GM12878 (cell line): ENCODE measurements around the gene COPB1. TPM values are rescaled to one million over a fixed set of nuclear protein-coding genes. Genes with fewer than 3 reads are reported as not detected.

Experiments
- ATAC-seq: fragments of 200-7000 bp; cut with Tn5 transposase; 3 replicates; pipeline ENCODE4 v1.9.1; 2020; ENCODE audit warnings: mild to moderate bottlenecking, moderate library complexity
- BruUV-seq: library from RNA; stranded (reverse); fragments of 400-500 nt; replicated peaks from 2 replicates; lab custom pipeline; 2021; lab: Mats Ljungman, UMichigan
- CTCF ChIA-PET: fragments of 300-600 bp; sonication (Branson Sonifier 250); formaldehyde crosslinking; extraction: SDS; loops from one replicate; lab custom pipeline; 2021; ENCODE audit warnings: inconsistent platforms; lab: Yijun Ruan, JAX
- POLR2A ChIA-PET: fragments of 350-600 bp; formaldehyde crosslinking; extraction: SDS; loops from one replicate; lab custom pipeline; 2021; ENCODE audit warnings: inconsistent platforms; lab: Charles Lee
- RAD21 ChIA-PET: fragments of 300-600 bp; sonication (Branson Sonifier 250); formaldehyde crosslinking; loops from one replicate; lab custom pipeline; 2023; ENCODE audit warnings: antibody characterized with exemption; ENCODE audit not compliant: unreplicated experiment; lab: Charles Lee
- SMC1A ChIA-PET: fragments of 300-600 bp; sonication (Branson Sonifier 250); formaldehyde crosslinking; loops from one replicate; lab custom pipeline; 2023; ENCODE audit not compliant: unreplicated experiment, uncharacterized antibody; lab: Charles Lee
- DNase-seq: peaks from one replicate; pipeline ENCODE4 v3.0.0-alpha.2; 2011; ENCODE audit warnings: low read depth, low spot score
- FAIRE-seq: peaks from 3 replicates; lab custom pipeline; 2011; peaks lifted over from hg19 to GRCh38; lab: Jason Lieb, UNC
- H2AFZ ChIP-seq: 2 replicates; pipeline ENCODE4 v1.6.0; 2011; ENCODE audit warnings: low read depth, low read length, control low read depth; ENCODE audit not compliant: control insufficient read depth
- H3K27ac ChIP-seq: 2 replicates; pipeline ENCODE4 v1.5.1; 2011; ENCODE audit warnings: control low read depth; ENCODE audit not compliant: control insufficient read depth, insufficient read depth
- H3K27me3 ChIP-seq, 2 experiments: replicated peaks in 1 of 2; 2 replicates each; pipeline versions ENCODE4 v1.6.0 to v1.6.1; 2011; ENCODE audit warnings: low read length in 1 of 2; ENCODE audit not compliant: control insufficient read depth in 2 of 2, insufficient read depth in 2 of 2
- H3K36me3 ChIP-seq, 2 experiments: 2 replicates each; pipeline ENCODE4 v1.5.1; 2011; ENCODE audit warnings: low read length in 1 of 2; ENCODE audit not compliant: control insufficient read depth in 2 of 2, insufficient read depth in 2 of 2
- H3K4me1 ChIP-seq: 2 replicates; pipeline ENCODE4 v1.6.1; 2011; ENCODE audit warnings: mild to moderate bottlenecking, low read length, moderate library complexity, mixed read lengths; ENCODE audit not compliant: control insufficient read depth, insufficient read depth
- H3K4me2 ChIP-seq: 2 replicates; pipeline ENCODE4 v1.6.0; 2011; ENCODE audit warnings: control low read depth; ENCODE audit not compliant: control insufficient read depth, insufficient read depth
- H3K4me3 ChIP-seq: fragments of 200-600 bp; sonication (generic); 2 replicates; pipeline ENCODE4 v1.5.1; 2016
- H3K79me2 ChIP-seq: 2 replicates; pipeline ENCODE4 v1.6.0; 2011; ENCODE audit warnings: low read length; ENCODE audit not compliant: control insufficient read depth, insufficient read depth
- H3K9ac ChIP-seq: 2 replicates; pipeline ENCODE4 v1.8.0; 2011; ENCODE audit warnings: low read length, control low read depth, mixed read lengths; ENCODE audit not compliant: control insufficient read depth, insufficient read depth
- H3K9me3 ChIP-seq: replicated peaks from 3 replicates; pipeline ENCODE4 v1.5.1; 2011; ENCODE audit warnings: mild to moderate bottlenecking, low read length; ENCODE audit not compliant: control insufficient read depth, insufficient read depth
- H4K20me1 ChIP-seq: 2 replicates; pipeline ENCODE4 v1.6.0; 2011; ENCODE audit not compliant: control insufficient read depth, insufficient read depth
- ASH2L ChIP-seq: fragments of 300-600, 200-600 bp; sonication (generic); IDR thresholded peaks from 2 replicates; pipeline ENCODE4 v1.6.1; 2017; ENCODE audit warnings: low read depth, mild to moderate bottlenecking, borderline replicate concordance
- BACH1 ChIP-seq: fragments of 450-650 bp; IDR thresholded peaks from 2 replicates; pipeline ENCODE4 v1.6.1; 2017; ENCODE audit warnings: mild to moderate bottlenecking, borderline replicate concordance
- EED ChIP-seq: sonication (generic); IDR thresholded peaks from 2 replicates; pipeline ENCODE4 v1.6.1; 2016; ENCODE audit warnings: antibody characterized with exemption, low read depth
- ESRRA ChIP-seq: IDR thresholded peaks from 2 replicates; pipeline ENCODE4 v1.6.1; 2012; ENCODE audit warnings: mild to moderate bottlenecking, low read length, improper control_type of control experiment
- IKZF2 ChIP-seq, 2 experiments: fragments of 450-650 bp; IDR thresholded peaks; 2 replicates each; pipeline ENCODE4 v1.6.1; 2017; ENCODE audit warnings: mild to moderate bottlenecking in 2 of 2, moderate library complexity in 2 of 2
- JUNB ChIP-seq: IDR thresholded peaks from 2 replicates; pipeline ENCODE4 v1.6.1; 2016; ENCODE audit warnings: antibody characterized with exemption, mild to moderate bottlenecking
- MEF2A ChIP-seq: IDR thresholded peaks from 2 replicates; pipeline ENCODE4 v1.6.1; 2011; ENCODE audit warnings: low read depth, mild to moderate bottlenecking, low read length, moderate library complexity; ENCODE audit not compliant: insufficient read depth
- POLR2AphosphoS5 ChIP-seq: IDR thresholded peaks from 2 replicates; pipeline ENCODE4 v1.6.1; 2011; ENCODE audit warnings: mild to moderate bottlenecking, low read length, inconsistent platforms
- RAD51 ChIP-seq: fragments of 450-650 bp; IDR thresholded peaks from 2 replicates; pipeline ENCODE4 v1.6.1; 2016; ENCODE audit warnings: moderate library complexity, mild to moderate bottlenecking, inconsistent platforms
- RBBP5 ChIP-seq: fragments of 200-600 bp; sonication (generic); conservative IDR thresholded peaks from 2 replicates; pipeline ENCODE4 v1.6.1; 2016
- RELA ChIP-seq: fragments of 450-650 bp; IDR thresholded peaks from 2 replicates; pipeline ENCODE4 v1.8.0; 2014; ENCODE audit warnings: borderline replicate concordance; ENCODE audit not compliant: partially characterized antibody
- SIX5 ChIP-seq: IDR thresholded peaks from 2 replicates; pipeline ENCODE4 v1.6.1; 2011; ENCODE audit warnings: mild to moderate bottlenecking, low read depth, low read length, moderate library complexity; ENCODE audit not compliant: severe bottlenecking
- SMAD1 ChIP-seq: fragments of 450-650 bp; IDR thresholded peaks from 2 replicates; pipeline ENCODE4 v1.6.1; 2018; ENCODE audit warnings: mild to moderate bottlenecking, low read depth; ENCODE audit not compliant: partially characterized antibody
- SREBF2 ChIP-seq: IDR thresholded peaks from 2 replicates; pipeline ENCODE4 v1.6.1; 2012; ENCODE audit warnings: mild to moderate bottlenecking, low read length
- TAF1 ChIP-seq: IDR thresholded peaks from 2 replicates; pipeline ENCODE4 v1.6.1; 2011; ENCODE audit warnings: mild to moderate bottlenecking, low read depth, low read length, borderline replicate concordance
- TBL1XR1 ChIP-seq: IDR thresholded peaks from 2 replicates; pipeline ENCODE4 v1.6.1; 2012; ENCODE audit warnings: low read depth, low read length, improper control_type of control experiment
- TCF12 ChIP-seq: IDR thresholded peaks from 2 replicates; pipeline ENCODE4 v1.6.1; 2011; ENCODE audit warnings: low read depth, mild to moderate bottlenecking, low read length
- USF1 ChIP-seq: IDR thresholded peaks from 2 replicates; pipeline ENCODE4 v1.6.1; 2011; ENCODE audit warnings: borderline replicate concordance, low read depth, mild to moderate bottlenecking, moderate library complexity, mixed read lengths, low read length; ENCODE audit not compliant: insufficient read depth; ENCODE audit errors: extremely low read length
- USF2 ChIP-seq: IDR thresholded peaks from 2 replicates; pipeline ENCODE4 v1.6.1; 2011; ENCODE audit warnings: low read depth, low read length, improper control_type of control experiment, borderline replicate concordance
- YBX1 ChIP-seq: fragments of 450-650 bp; IDR thresholded peaks from 2 replicates; pipeline ENCODE4 v1.6.1; 2016; ENCODE audit warnings: antibody characterized with exemption
- ZBTB33 ChIP-seq: fragments of 450-650 bp; IDR thresholded peaks from 2 replicates; pipeline ENCODE4 v1.6.1; 2017; ENCODE audit warnings: mild to moderate bottlenecking
- ZNF24 ChIP-seq: fragments of 450-650 bp; IDR thresholded peaks from 2 replicates; pipeline ENCODE4 v1.6.1; 2017; ENCODE audit warnings: antibody characterized with exemption, mild to moderate bottlenecking
- ZNF622 ChIP-seq: fragments of 450-650 bp; IDR thresholded peaks from 2 replicates; pipeline ENCODE4 v1.6.1; 2017; ENCODE audit warnings: mild to moderate bottlenecking, inconsistent platforms
- WGBS: methylation state at CpG from one replicate; pipeline ENCODE4 v1.1.6; 2016; ENCODE audit warnings: low lambda C conversion rate; ENCODE audit not compliant: insufficient replicate concordance, insufficient coverage; ENCODE audit errors: missing lambda C conversion rate; 5-methylcytosine and 5-hydroxymethylcytosine counted together
- in situ Hi-C: fragments of 300-500 bp; cut with MboI; formaldehyde crosslinking; loops from 9 replicates; pipeline ENCODE4 v1.14.3; 2018; ENCODE audit warnings: mixed read lengths
- intact Hi-C: fragments of 100-400 bp; cut with micrococcal nuclease; formaldehyde crosslinking; loops from one replicate; pipeline ENCODE4 v1.14.2; 2022; ENCODE audit not compliant: unreplicated experiment
- polyA plus RNA-seq, 11 experiments: library from polyadenylated mRNA; depleted of rRNA in 4 of 11; unstranded in 6 of 11; stranded (reverse) in 5 of 11; fragments of >200 nt; fragmentation: Nextera tagmentation in 4 of 11; fragmentation: Illumina TruSeq in 1 of 11; extraction: Ambion mirVana in 4 of 11; extraction: Trizol in 1 of 11; gene quantifications; 1 replicate in 1 of 11; 2 replicates in 10 of 11; pipeline versions ENCODE4 v1.2.1 to v1.2.3, GENCODE V29; 2011 to 2016; ENCODE audit warnings: inconsistent platforms in 2 of 11, missing spikeins in 2 of 11, low read depth in 1 of 11
- total RNA-seq, 4 experiments: library from RNA; depleted of rRNA in 3 of 4; stranded (reverse); fragments of >200 nt in 3 of 4; fragmentation: Illumina TruSeq in 1 of 4; extraction: Trizol in 1 of 4; gene quantifications; 2 replicates each; pipeline versions ENCODE4 v1.2.1 to v1.2.3, GENCODE V29; 2013 to 2021

Gene COPB1
- total and polyA plus RNA-seq, 10 of the 15 experiments (the other 5 are each of a cell fraction or from before 2014, with no cell fraction given): 67.0 to 149 (median 109) TPM

- TF ChIP-seq RELA: no peak
- TF ChIP-seq RBBP5: no peak
- TF ChIP-seq TAF1: no peak
- no peak for TF ChIP-seq TCF12
- no peak for TF ChIP-seq EED
These were observed 3.4 kb upstream of the COPB1 start (continued) for GRCh38 chr11:14503023-14503422.

DNA sequence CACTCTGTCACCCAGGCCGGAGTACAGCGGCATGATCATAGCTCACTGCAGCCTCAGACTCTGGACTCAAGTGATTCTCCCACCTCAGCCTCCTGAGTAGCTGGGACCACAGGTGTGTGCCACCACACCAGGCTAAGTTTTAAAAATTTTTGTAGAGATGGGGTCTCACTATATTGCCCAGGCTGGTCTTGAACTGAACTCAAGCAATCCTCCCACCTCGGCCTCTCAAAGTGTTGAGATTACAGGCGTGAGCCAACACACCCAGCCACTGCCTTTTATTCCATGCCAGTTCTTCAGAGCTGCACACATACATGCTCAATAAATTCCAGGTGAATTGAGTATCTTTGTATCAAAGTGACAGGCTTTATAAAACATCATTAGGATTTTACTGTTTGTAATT, 2.4 kb upstream of the COPB1 start:
- Histone ChIP-seq H4K20me1 (no peaks in the 10 kb centered on the region), H3K27ac (no peak overlapping the region), H3K4me2 (no peak overlapping the region), H3K79me2 (peaks cover 21% of the 10 kb centered on the region), H2AFZ (no peak overlapping the region), H3K27me3 (no peaks in the 10 kb centered on the region), H3K4me3 (no peak overlapping the region), H3K4me1 (no peaks in the 10 kb centered on the region), H3K9ac (no peak overlapping the region), H3K36me3 (peaks cover 6 to 10% of the 10 kb centered on the region in 2 experiments), H3K9me3 (no peaks in the 10 kb centered on the region)
- ATAC-seq (no peak), FAIRE-seq (no peak), DNase-seq (no peak)
- POLR2A ChIA-PET: no interaction called here
- intact Hi-C loops: no loop called here
- in situ Hi-C loops: no loop called here
- BruUV-seq: no TSS peak
- SMC1A ChIA-PET: no interaction called here
- CTCF ChIA-PET: no interaction called here
- no peak for TF ChIP-seq RBBP5
- TF ChIP-seq ZNF24: no peak
- TF ChIP-seq ESRRA: no peak
- TF ChIP-seq IKZF2 (IDR thresholded peaks at IDR 0.05): no peak
- TF ChIP-seq MEF2A: no peak
- no peak for TF ChIP-seq ASH2L
- no peak for TF ChIP-seq SREBF2
- no peak for TF ChIP-seq BACH1
- no peak for TF ChIP-seq SMAD1
- TF ChIP-seq RAD51: no peak
- TF ChIP-seq USF2: no peak
- TF ChIP-seq YBX1: no peak
- no peak for TF ChIP-seq TBL1XR1
- no peak for TF ChIP-seq SIX5
- no peak for TF ChIP-seq USF1
- no peak for TF ChIP-seq ZBTB33
- TF ChIP-seq POLR2AphosphoS5: no peak
- TF ChIP-seq JUNB: no peak
- TF ChIP-seq TAF1: no peak
- no peak for TF ChIP-seq ZNF622
- RAD21 ChIA-PET: no interaction called here
- 100% methylated on average over 4 of the region's 4 CpGs for WGBS
